B cell (primary cell): Measurements from ENCODE around the gene RBP3.

Experiments used
- CTCF ChIP-seq: fragments of 200-600 bp; IDR thresholded peaks from one replicate; pipeline ENCODE4 v1.8.0; 2022; ENCODE audit warnings: antibody characterized with exemption, mild to moderate bottlenecking
- EZH2 ChIP-seq: IDR thresholded peaks from 2 replicates; pipeline ENCODE4 v1.6.1; 2012; ENCODE audit warnings: borderline replicate concordance, low read depth, mild to moderate bottlenecking, moderate library complexity, low read length; ENCODE audit not compliant: insufficient read depth, poor library complexity, severe bottlenecking

- TF ChIP-seq EZH2: no peak
- peak; percentile 98 for TF ChIP-seq CTCF
Observed at GRCh38 chr10:47340608-47341170, 7.5 kb upstream of the RBP3 start.
